Measurements from ENCODE around the gene KCNK10. TPM values are rescaled to one million over a fixed set of nuclear protein-coding genes. Genes with fewer than 3 reads are reported as not detected.

The KCNK10 gene
- total RNA-seq, 5 donors from 2014 or later (not counting 1 experiment from before 2014, with no cell fraction given) = not detected

DNA sequence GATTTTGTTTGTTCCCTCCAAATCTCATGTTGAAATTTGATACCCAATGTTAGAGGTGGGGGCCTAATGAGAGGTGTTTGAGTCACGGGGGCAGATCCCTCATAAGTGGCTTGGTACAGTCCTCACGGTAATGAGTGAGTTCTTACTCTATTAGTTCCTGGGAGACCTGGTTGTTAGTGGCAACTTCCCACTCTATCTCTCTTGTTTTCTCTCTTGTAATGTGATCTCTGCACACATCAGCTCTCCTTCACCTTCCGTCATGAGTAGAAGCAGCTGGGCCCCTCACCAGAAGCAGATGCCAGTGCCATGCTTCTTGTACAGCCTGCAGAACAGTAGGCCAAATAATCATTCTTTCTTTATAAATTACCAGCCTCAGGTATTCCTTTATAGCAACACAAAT, 29.6 kb upstream of the KCNK10 start:
- H3K4me1 Mint-ChIP-seq = no peaks in the 10 kb centered on the region
- Histone ChIP-seq H3K4me3 (ENCODE audit: control insufficient read depth in 1 of 2, extremely low read depth in 1 of 2, low read length in 1 of 2) (no peak overlapping the region), H3K4me1 (ENCODE audit: control insufficient read depth in 1 of 2, extremely low read depth in 1 of 2, insufficient read depth in 2 of 2, low read length in 2 of 2) (no peaks in the 10 kb centered on the region), H3K27me3 (replicated peaks in 1 of 2; ENCODE audit: control insufficient read depth in 2 of 2, extremely low read depth in 1 of 2, insufficient read depth in 2 of 2, low read length in 1 of 2) (peaks cover 0 to 2% of the 10 kb centered on the region in 2 experiments), H3K9me3 (no peaks in the 10 kb centered on the region), H3K27ac (ENCODE audit: low read length) (no peak overlapping the region), H3K36me3 (ENCODE audit: control insufficient read depth in 2 of 2, extremely low read depth in 1 of 2, insufficient read depth in 1 of 2, low read length in 1 of 2) (no peaks in the 10 kb centered on the region)
- no peak overlapping the region for H3K4me3 Mint-ChIP-seq
- H3K27me3 Mint-ChIP-seq = no peaks in the 10 kb centered on the region
- ATAC-seq (replicated peaks in 1 of 4) = no peak
- H3K9me3 Mint-ChIP-seq = no peaks in the 10 kb centered on the region
- no peak overlapping the region for H3K27ac Mint-ChIP-seq
- no peak for DNase-seq
- H3K36me3 Mint-ChIP-seq = no peaks in the 10 kb centered on the region
- ChIA-PET POLR2A (no interaction called here), CTCF (interaction anchor here in 1 of 2 donors (0.7 kb wide), 1 partner anchor 407 kb away, joined by 3 read pairs; no protein-coding TSS in a partner anchor)
- WGBS (ENCODE audit: insufficient coverage) = 100% methylated on average over 1 of the region's 3 CpGs

GRCh38 chr14:88351966-88352691, 29.1 kb upstream of the KCNK10 start:
- Histone ChIP-seq H3K9me3 (no peaks in the 10 kb centered on the region), H3K4me3 (ENCODE audit: control insufficient read depth in 1 of 2, extremely low read depth in 1 of 2, low read length in 1 of 2) (no peak overlapping the region), H3K4me1 (ENCODE audit: control insufficient read depth in 1 of 2, extremely low read depth in 1 of 2, insufficient read depth in 2 of 2, low read length in 2 of 2) (no peaks in the 10 kb centered on the region), H3K36me3 (ENCODE audit: control insufficient read depth in 2 of 2, extremely low read depth in 1 of 2, insufficient read depth in 1 of 2, low read length in 1 of 2) (no peaks in the 10 kb centered on the region), H3K27me3 (replicated peaks in 1 of 2; ENCODE audit: control insufficient read depth in 2 of 2, extremely low read depth in 1 of 2, insufficient read depth in 2 of 2, low read length in 1 of 2) (peaks cover 0 to 2% of the 10 kb centered on the region in 2 experiments), H3K27ac (ENCODE audit: low read length) (no peak overlapping the region)
- CTCF ChIA-PET = interaction anchor here in 1 of 2 donors (0.7 kb wide), 1 partner anchor 406 kb away, joined by 3 read pairs; no protein-coding TSS in a partner anchor
- Mint-ChIP-seq H3K4me1 (no peaks in the 10 kb centered on the region), H3K27me3 (no peaks in the 10 kb centered on the region), H3K27ac (no peak overlapping the region), H3K9me3 (no peaks in the 10 kb centered on the region), H3K36me3 (no peaks in the 10 kb centered on the region), H3K4me3 (no peak overlapping the region)
- WGBS (ENCODE audit: insufficient coverage) = 100% methylated on average over 1 of the region's 4 CpGs
- POLR2A ChIA-PET = no interaction called here
- no peak for ATAC-seq (replicated peaks in 1 of 4)
- no peak for DNase-seq

DNA sequence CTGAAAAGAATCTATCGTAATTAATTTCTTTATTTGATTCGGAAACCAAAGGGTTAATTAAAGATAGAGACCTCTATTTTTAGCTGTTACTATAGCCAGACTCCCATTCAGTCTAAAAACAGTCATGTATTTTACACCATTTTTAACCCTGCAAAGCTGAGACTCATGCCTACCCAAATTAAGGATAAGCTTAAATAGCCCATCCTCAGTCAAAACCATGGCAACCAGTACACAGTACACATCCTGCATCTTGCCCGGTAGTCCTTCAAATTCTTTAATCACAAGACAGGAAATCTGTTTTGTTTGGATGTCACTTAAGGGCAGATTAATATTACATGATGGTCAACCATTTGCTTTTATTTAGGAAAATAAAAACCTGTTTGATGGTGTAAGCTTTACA, 25.5 kb upstream of the KCNK10 start:
- no peak overlapping the region for H3K4me3 ChIP-seq (ENCODE audit: control insufficient read depth in 1 of 2, extremely low read depth in 1 of 2, low read length in 1 of 2)
- no peaks in the 10 kb centered on the region for H3K27me3 Mint-ChIP-seq
- WGBS (ENCODE audit: insufficient coverage) = no CpG with 5 or more reads among the region's 3 CpGs
- H3K4me3 Mint-ChIP-seq = no peak overlapping the region
- no peaks in the 10 kb centered on the region for H3K9me3 Mint-ChIP-seq
- CTCF ChIA-PET = no interaction called here
- H3K4me1 Mint-ChIP-seq = no peaks in the 10 kb centered on the region
- H3K9me3 ChIP-seq = no peaks in the 10 kb centered on the region
- no peak overlapping the region for H3K27ac ChIP-seq (ENCODE audit: low read length)
- ATAC-seq (replicated peaks in 1 of 4) = no peak
- no peaks in the 10 kb centered on the region for H3K36me3 ChIP-seq (ENCODE audit: control insufficient read depth in 2 of 2, extremely low read depth in 1 of 2, insufficient read depth in 1 of 2, low read length in 1 of 2)
- no peaks in the 10 kb centered on the region for H3K4me1 ChIP-seq (ENCODE audit: control insufficient read depth in 1 of 2, extremely low read depth in 1 of 2, insufficient read depth in 2 of 2, low read length in 2 of 2)
- no peak overlapping the region for H3K27ac Mint-ChIP-seq
- H3K27me3 ChIP-seq (replicated peaks in 1 of 2; ENCODE audit: control insufficient read depth in 2 of 2, extremely low read depth in 1 of 2, insufficient read depth in 2 of 2, low read length in 1 of 2) = no peaks in the 10 kb centered on the region
- DNase-seq = no peak
- POLR2A ChIA-PET = no interaction called here
- no peaks in the 10 kb centered on the region for H3K36me3 Mint-ChIP-seq

- H3K4me1 ChIP-seq (ENCODE audit: control insufficient read depth in 1 of 2, extremely low read depth in 1 of 2, insufficient read depth in 2 of 2, low read length in 2 of 2) = no peaks in the 10 kb centered on the region
- H3K4me1 Mint-ChIP-seq = no peaks in the 10 kb centered on the region
- no peaks in the 10 kb centered on the region for H3K9me3 ChIP-seq
- no peaks in the 10 kb centered on the region for H3K9me3 Mint-ChIP-seq
- DNase-seq (no peak), ATAC-seq (replicated peaks in 1 of 4) (no peak)
- no peaks in the 10 kb centered on the region for H3K27me3 ChIP-seq (replicated peaks in 1 of 2; ENCODE audit: control insufficient read depth in 2 of 2, extremely low read depth in 1 of 2, insufficient read depth in 2 of 2, low read length in 1 of 2)
- no peak overlapping the region for H3K27ac ChIP-seq (ENCODE audit: low read length)
- H3K4me3 ChIP-seq (ENCODE audit: control insufficient read depth in 1 of 2, extremely low read depth in 1 of 2, low read length in 1 of 2) = no peak overlapping the region
- ChIA-PET POLR2A (no interaction called here), CTCF (no interaction called here)
- WGBS (ENCODE audit: insufficient coverage) = no CpG with 5 or more reads among the region's 5 CpGs
- H3K36me3 ChIP-seq (ENCODE audit: control insufficient read depth in 2 of 2, extremely low read depth in 1 of 2, insufficient read depth in 1 of 2, low read length in 1 of 2) = no peaks in the 10 kb centered on the region
- no peak overlapping the region for H3K27ac Mint-ChIP-seq
- no peaks in the 10 kb centered on the region for H3K36me3 Mint-ChIP-seq
- H3K27me3 Mint-ChIP-seq = peaks cover 3 to 10% of the 10 kb centered on the region in 2 donors
- H3K4me3 Mint-ChIP-seq = no peak overlapping the region
Measured at GRCh38 chr14:88346048-88346639, 23.1 kb upstream of the KCNK10 start.

DNA sequence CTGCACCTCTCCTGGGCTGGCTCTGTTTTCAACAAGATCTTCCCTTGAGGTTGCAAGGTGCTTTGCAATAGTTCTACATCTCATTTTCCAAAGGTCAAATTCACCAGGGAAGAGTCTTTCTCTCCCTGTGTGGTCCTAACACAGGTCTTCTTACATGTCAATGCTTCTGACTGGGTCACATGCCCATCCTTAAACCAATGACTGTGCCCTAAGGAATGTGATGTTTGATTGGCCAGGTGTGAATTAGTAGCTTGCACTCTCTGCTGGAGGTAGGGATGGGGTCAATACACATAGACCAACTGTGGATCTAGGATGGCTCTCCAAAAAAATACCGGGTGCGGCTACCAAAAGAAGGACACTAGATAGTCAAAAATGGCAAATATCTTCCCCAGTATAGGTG, 19.9 kb upstream of the KCNK10 start:
- no peak for ATAC-seq (replicated peaks in 1 of 4)
- no peak overlapping the region for H3K27ac Mint-ChIP-seq
- H3K27me3 Mint-ChIP-seq = peaks cover 7 to 16% of the 10 kb centered on the region in 2 donors
- H3K4me1 Mint-ChIP-seq = no peaks in the 10 kb centered on the region
- no peak overlapping the region for H3K4me3 Mint-ChIP-seq
- no peak overlapping the region for H3K27ac ChIP-seq (ENCODE audit: low read length)
- H3K9me3 Mint-ChIP-seq = no peaks in the 10 kb centered on the region
- no peaks in the 10 kb centered on the region for H3K36me3 ChIP-seq (ENCODE audit: control insufficient read depth in 2 of 2, extremely low read depth in 1 of 2, insufficient read depth in 1 of 2, low read length in 1 of 2)
- 100% methylated on average over 1 of the region's 2 CpGs for WGBS (ENCODE audit: insufficient coverage)
- H3K9me3 ChIP-seq = no peaks in the 10 kb centered on the region
- H3K4me3 ChIP-seq (ENCODE audit: control insufficient read depth in 1 of 2, extremely low read depth in 1 of 2, low read length in 1 of 2) = no peak overlapping the region
- DNase-seq = no peak
- H3K36me3 Mint-ChIP-seq = no peaks in the 10 kb centered on the region
- H3K4me1 ChIP-seq (ENCODE audit: control insufficient read depth in 1 of 2, extremely low read depth in 1 of 2, insufficient read depth in 2 of 2, low read length in 2 of 2) = no peaks in the 10 kb centered on the region
- ChIA-PET POLR2A (interaction anchor here in 1 of 2 donors (0.6 kb wide), 1 partner anchor 124 kb away, joined by 3 read pairs; no protein-coding TSS in a partner anchor), CTCF (no interaction called here)
- H3K27me3 ChIP-seq (replicated peaks in 1 of 2; ENCODE audit: control insufficient read depth in 2 of 2, extremely low read depth in 1 of 2, insufficient read depth in 2 of 2, low read length in 1 of 2) = no peaks in the 10 kb centered on the region

DNA sequence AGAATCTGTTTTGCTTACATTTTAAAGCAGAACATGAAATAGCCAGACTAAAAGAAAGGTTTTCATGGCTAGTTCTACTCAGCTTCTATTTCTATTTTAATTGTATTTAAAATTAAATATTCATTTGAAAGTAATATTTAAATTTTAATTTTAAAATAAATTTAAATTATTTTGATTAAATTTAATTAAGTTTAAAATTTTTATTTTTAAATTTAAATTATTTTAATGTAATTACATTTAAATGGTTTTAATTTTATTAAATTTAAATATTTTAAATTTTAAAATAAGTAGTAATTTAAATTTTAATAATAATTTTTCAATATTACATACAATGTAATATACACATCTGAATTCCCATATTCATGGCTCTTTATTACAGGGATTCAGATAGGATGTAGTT, 17.3 kb upstream of the KCNK10 start:
- no peak overlapping the region for H3K4me3 Mint-ChIP-seq
- no peak overlapping the region for H3K27ac Mint-ChIP-seq
- H3K4me1 Mint-ChIP-seq = no peaks in the 10 kb centered on the region
- ChIA-PET POLR2A (no interaction called here), CTCF (no interaction called here)
- H3K27me3 Mint-ChIP-seq = peaks cover 19 to 26% of the 10 kb centered on the region in 2 donors
- Histone ChIP-seq H3K9me3 (no peaks in the 10 kb centered on the region), H3K4me3 (ENCODE audit: control insufficient read depth in 1 of 2, extremely low read depth in 1 of 2, low read length in 1 of 2) (no peak overlapping the region), H3K27me3 (replicated peaks in 1 of 2; ENCODE audit: control insufficient read depth in 2 of 2, extremely low read depth in 1 of 2, insufficient read depth in 2 of 2, low read length in 1 of 2) (no peaks in the 10 kb centered on the region), H3K36me3 (ENCODE audit: control insufficient read depth in 2 of 2, extremely low read depth in 1 of 2, insufficient read depth in 1 of 2, low read length in 1 of 2) (no peaks in the 10 kb centered on the region), H3K27ac (ENCODE audit: low read length) (no peak overlapping the region), H3K4me1 (ENCODE audit: control insufficient read depth in 1 of 2, extremely low read depth in 1 of 2, insufficient read depth in 2 of 2, low read length in 2 of 2) (no peaks in the 10 kb centered on the region)
- no peak for ATAC-seq (replicated peaks in 1 of 4)
- H3K9me3 Mint-ChIP-seq = no peaks in the 10 kb centered on the region
- no peaks in the 10 kb centered on the region for H3K36me3 Mint-ChIP-seq
- no peak for DNase-seq
